Testis (tissue), 2 donors: ENCODE measurements around the gene LDLRAD4.

Experiments
- POLR2A ChIP-seq: fragments of 450-650 bp; IDR thresholded peaks from one replicate; pipeline ENCODE4 v1.6.1; 2017; ENCODE audit warnings: antibody characterized with exemption, mild to moderate bottlenecking, moderate library complexity
- TF ChIP-seq, protein P1 (sequence below), 3 experiments: fragments of 450-650 bp in 2 of 3; fragments of 200-600 bp in 1 of 3; sonication (generic) in 1 of 3; IDR thresholded peaks; one replicate each; pipeline ENCODE4 v1.5.1; 2016 to 2019; ENCODE audit warnings: antibody characterized with exemption in 3 of 3, mild to moderate bottlenecking in 2 of 3, moderate library complexity in 1 of 3

DNA sequence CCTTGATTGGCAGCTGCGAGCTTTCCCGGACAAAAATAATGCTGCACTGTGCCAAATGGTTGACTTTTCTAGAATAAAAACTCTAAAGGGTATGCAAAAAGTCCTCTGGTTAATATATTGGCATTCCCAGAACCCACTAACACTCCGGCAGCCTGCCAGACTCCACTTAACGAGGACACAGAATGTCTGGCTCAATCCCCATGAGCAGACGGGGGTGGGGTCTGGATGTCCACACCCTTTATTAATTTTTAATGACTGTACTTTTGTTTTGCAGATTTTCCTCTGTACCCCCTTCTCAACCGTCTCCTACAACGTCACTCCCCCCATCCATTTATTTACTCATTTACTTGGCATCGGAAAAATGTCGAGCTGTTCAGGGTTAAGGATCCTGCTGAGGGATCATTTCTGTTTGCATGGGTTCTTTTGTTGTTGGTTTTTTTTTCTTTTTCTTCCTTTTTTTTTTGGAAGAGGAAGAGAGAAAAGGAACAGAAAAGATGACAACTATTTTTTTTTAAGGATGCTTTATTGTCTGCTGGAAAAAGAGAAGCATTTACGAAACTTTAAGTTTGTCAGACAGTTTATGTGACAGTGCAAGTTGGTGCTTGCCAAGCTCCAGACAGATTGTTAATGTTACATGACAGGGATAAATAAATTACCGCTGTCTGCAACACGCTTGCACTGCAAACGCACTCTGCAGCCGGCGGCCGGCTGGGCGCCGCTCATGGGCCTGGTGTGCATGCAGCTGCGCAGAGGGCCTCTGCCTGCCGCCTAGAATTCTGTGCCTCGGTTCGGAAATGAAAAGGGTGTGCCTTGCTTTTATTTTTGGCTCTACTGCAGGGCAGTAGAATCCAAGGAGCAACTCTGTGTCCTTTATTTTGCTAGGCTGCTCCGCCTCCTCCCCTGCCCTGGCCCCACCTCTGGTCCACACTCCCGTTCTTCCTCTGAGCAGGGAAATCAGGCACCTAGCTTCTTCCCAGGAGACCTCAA lies 3.6 kb downstream of the LDLRAD4 start:
- TF ChIP-seq, protein P1, sequence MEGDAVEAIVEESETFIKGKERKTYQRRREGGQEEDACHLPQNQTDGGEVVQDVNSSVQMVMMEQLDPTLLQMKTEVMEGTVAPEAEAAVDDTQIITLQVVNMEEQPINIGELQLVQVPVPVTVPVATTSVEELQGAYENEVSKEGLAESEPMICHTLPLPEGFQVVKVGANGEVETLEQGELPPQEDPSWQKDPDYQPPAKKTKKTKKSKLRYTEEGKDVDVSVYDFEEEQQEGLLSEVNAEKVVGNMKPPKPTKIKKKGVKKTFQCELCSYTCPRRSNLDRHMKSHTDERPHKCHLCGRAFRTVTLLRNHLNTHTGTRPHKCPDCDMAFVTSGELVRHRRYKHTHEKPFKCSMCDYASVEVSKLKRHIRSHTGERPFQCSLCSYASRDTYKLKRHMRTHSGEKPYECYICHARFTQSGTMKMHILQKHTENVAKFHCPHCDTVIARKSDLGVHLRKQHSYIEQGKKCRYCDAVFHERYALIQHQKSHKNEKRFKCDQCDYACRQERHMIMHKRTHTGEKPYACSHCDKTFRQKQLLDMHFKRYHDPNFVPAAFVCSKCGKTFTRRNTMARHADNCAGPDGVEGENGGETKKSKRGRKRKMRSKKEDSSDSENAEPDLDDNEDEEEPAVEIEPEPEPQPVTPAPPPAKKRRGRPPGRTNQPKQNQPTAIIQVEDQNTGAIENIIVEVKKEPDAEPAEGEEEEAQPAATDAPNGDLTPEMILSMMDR (IDR thresholded peaks at IDR 0.05): no peak
- TF ChIP-seq POLR2A: no peak
